ENCODE measurements around the gene PPA1.
"Not testable (repeated sequence)": the region's sequence is repeated elsewhere in the genome, so short reads cannot be mapped to it uniquely, and the experiment has no call there.

PPA1 gene

GRCh38 chr10:70233109-70233938, at the start of gene PPA1:
PPA1 (minus strand) TSS chr10:70233429; CDS start chr10:70233327, 102 bp downstream.
- DNase-seq: peak; percentile 77 to 78

DNA sequence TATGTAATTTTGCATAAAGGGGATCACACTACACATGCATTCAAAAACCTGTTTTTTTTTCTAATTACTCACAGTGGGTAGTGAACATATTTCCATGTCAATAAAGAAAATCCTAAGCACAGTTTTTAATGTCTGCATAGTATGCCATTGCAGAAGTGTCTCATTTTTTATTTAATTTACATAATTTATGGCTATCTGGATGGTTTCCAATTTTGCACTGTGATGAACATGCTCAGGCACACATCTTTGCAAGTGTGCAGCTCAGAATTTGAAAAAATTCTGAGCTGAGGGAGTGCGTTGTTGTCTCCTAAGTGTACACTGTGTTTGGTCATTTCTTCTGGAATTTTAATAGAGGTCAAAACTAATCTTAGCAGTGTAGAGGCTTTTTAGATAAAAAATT, 48.4 kb upstream of the PPA1 start:
- no peak for DNase-seq

DNA sequence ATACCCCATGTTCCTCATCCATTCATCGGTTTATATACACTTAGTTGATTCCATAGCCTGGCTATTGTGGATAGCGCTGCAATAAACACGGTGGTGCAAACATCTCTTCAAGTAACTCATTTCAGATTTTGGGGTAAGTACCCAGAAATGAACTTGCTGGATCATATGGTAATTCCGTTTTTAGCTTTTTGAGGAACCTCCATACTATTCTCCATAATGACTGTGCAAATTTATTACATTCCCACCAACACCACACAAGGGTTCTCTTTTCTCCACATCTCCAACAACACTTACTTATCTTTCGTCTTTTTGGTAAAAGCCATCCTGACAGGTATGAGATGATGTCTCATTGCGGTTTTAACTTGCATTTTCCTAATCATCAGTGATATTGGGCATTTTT, 46.9 kb upstream of the PPA1 start:
- no peak for DNase-seq

DNA sequence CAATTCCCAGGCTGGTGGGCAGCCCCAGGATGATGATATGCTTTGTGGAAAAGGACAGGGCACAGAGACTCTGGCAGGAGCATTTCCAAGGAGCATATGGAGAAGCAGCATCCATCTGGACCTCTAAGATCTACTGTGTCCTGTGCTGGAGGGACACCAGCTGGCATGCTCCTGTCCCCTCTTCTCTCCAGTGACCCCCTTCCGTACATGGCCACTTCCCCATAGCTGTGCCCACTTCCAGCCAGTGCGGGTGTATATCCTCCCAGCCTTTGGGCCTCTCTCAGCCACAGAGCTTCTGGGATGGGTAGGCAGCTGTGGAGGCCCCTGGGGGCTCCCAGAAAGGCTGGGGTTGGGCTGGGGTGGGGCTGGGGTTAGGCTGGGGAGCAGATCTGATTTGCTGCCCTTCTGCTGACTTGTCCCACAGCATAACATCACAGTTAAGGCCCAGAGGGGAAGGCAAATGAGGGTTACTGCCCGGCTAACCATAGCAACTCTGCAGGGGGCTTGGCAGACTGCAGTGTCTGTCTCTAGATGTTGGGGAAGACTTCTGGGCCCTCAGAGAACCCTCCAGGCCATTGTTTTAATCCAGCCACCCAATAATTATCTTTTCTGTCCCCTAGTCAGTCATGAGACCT, 44.3 kb upstream of the PPA1 start:
- DNase-seq: no peak

DNA sequence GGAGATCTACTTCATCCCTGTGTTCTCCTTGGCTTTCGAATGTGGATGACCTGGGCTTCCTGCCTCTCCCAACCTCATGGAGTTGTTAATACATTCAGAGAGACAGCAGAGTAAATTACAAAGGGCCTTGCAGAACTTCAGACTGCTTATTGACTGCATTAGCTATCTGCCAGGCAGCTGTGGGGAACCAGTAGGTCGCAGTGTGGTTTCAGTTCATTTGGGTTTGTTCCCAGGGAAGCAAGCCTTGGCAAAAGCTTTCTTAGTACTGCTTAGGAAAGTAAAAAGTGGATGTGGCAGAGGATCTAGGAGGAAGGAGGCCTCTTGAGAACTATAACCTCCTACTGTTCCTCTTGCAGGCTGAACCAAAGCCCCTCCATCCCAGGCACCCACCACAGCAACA, 41.4 kb upstream of the PPA1 start:
- no peak for DNase-seq

- no peak for DNase-seq
Observed at GRCh38 chr10:70272925-70273316, 39.7 kb upstream of the PPA1 start.

- DNase-seq: no peak
Observed at GRCh38 chr10:70271996-70272924, 39.0 kb upstream of the PPA1 start.

DNA sequence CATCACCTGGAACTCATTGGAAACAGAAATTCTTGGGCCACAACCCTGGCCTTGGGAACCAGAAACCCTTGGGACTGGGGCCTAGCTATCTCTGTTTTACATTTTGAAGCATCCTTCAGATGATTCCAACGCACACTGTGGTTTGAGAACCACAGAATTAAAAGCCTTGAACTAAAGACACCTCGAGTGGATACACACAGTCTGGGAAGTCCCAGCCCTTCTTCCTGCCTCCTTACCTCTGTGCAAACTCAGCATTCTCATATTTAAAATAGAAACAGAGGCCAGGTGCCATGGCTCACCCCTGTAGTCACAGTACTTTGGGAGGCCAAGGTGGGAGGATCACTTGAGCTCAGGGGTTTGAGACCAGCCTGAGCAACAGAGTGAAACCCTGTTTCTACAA, 37.7 kb upstream of the PPA1 start:
- DNase-seq: no peak

- no peak for DNase-seq
Observed at GRCh38 chr10:70269741-70270140, 36.5 kb upstream of the PPA1 start.

DNA sequence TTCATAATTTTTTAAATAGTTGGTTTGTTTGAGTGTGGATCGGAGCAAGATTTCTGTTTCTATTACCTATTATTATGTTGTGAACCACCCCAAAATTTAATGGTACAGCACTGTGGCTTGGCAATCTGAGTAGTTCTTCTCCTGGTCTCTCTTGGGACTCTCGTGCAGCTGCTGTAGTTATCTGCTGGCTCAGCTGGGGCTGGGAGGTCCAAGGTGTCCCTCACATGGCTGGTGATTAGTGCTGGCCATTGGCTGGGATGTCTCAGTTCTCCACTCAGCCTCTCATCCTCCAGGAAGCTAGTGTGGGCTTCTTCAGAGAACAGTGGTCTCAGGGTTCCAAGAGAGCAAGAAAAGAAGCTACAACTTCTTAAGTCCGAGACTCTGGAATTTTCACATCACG, 35.1 kb upstream of the PPA1 start:
- DNase-seq: no peak

GRCh38 chr10:70267161-70267933, 34.1 kb upstream of the PPA1 start:
- DNase-seq: no peak

- no peak for DNase-seq
Observed at GRCh38 chr10:70266701-70267100, 33.5 kb upstream of the PPA1 start.

DNA sequence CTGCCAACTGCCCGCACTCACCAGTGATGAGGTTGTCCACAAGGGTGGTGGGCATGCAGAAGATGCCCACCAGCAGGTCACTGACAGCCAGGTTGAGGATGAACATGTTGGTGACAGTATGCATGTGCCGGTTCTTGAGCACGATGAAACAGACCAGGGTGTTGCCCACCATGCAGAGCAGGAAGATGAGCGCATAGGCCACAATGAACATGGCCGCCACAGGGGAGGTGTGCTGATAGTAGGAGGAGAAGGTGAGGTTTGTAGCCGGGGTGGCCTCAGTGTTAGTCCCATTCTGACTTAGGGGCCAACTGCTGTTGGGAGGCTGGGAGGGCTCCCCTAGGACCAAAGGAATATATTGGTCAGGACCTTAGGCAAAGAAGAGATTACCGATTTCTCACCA, 32.8 kb upstream of the PPA1 start:
- DNase-seq: no peak

- DNase-seq: peak; percentile 3 to 35
Observed at GRCh38 chr10:70265032-70265689, 31.9 kb upstream of the PPA1 start.

- no peak for DNase-seq
Observed at GRCh38 chr10:70260734-70261133, 27.5 kb upstream of the PPA1 start.

DNA sequence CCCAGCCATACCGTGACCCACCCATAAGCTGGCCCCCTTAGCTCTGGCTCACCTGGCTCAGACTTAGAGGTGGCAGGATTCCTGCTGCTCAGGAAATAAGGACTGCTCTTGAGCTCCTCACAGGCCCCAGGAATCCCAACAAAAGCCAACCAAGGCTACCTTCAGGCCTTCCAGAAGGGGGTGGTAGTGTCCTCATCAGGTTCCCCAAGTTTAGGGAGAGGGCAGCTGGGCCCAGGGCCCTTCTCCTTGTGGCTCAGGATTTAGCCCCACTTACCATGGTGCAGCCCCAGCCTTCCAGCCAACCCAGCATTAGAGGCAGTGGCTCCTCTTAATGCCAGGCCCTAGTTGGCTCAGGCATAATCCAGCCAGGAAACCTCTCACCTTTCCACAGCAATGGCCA, 27.0 kb upstream of the PPA1 start:
- no peak for DNase-seq

DNA sequence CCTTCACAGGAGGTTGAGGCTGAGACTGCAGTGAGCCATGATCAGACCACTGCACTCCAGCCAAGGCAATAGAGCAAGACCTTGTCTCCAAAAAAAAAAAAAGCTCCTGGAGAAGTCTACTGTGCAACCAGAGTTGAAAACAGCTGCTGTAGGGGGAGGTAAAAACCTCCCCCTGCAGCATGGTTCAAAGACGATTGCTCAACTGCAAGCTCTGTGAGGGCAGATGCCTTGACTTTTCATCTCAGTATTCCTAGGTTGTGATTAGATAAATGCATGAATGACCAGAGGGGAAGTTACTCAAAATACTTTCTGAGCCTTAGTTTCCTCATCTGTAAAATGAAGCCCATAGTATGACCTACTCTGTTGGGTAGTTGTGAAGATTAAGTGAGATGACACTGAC, 25.0 kb upstream of the PPA1 start:
- no peak for DNase-seq

- DNase-seq: not testable (repeated sequence)
Observed at GRCh38 chr10:70257816-70258215, 24.6 kb upstream of the PPA1 start.

DNA sequence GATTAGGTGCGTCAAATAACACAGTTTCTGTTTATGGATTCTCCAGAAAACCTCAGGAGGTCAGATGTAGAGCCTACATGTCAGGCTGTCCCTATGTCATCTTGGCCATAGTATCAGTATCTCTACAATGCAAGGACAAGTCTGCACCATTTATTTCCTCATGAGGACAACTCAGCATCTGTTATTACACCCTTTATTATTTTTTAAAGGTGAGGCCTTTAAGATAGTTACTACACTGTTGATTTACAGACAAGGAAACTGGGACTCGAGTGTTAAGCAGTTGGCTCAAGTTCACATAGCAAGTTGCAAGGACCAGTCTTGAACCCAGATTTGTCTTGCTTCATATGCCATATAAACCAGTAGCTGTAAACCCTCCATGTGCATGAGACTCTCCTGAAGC, 23.2 kb upstream of the PPA1 start:
- DNase-seq: no peak

GRCh38 chr10:70255329-70256299, 22.4 kb upstream of the PPA1 start:
- no peak for DNase-seq

DNA sequence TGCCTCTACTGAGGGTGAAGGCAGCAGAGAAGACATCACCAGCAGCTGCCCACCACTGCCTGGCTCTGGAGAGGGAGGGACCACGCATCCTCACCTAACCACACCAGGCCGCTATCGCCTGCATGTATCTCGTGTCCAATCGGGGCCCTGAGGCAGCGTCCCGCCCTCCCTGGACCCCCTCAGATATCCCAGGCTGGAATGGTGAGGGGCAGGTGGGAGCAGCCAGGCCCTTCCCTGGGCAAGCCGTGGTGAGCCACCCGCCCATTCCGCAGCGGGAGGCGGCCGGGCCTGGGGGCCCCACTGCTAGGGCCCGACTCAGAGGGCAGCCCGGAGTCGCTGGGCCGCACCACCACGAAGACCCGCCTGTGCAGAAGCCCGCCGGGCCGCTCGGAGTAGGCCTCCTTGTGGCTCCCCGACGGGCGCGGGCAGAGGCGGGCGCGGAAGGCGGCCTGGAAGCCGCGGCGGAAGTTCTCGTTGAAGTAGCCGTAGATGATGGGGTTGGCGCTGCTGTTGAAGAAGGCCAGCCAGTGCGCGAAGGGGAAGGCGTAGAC, 21.6 kb upstream of the PPA1 start:
- no peak for DNase-seq
